Kidney (tissue), 14 donors: ENCODE data around the gene LATS2. TPM values are rescaled to one million over a fixed set of nuclear protein-coding genes. Genes with fewer than 3 reads are reported as not detected.

Experiments
- DNase-seq, 5 donors: peaks; one replicate each; pipeline ENCODE4 v3.0.0-alpha.2; 2013 to 2020
- FAIRE-seq: peaks from 2 replicates; lab custom pipeline; 2012; peaks lifted over from hg19 to GRCh38; lab: Jason Lieb, UNC
- H3K27ac ChIP-seq, 2 donors: one replicate each; pipeline ENCODE4 v1.7.0; 2013; ENCODE audit warnings: low read depth in 2 of 2, low read length in 2 of 2, inconsistent platforms in 1 of 2
- H3K27me3 ChIP-seq: one replicate; pipeline ENCODE4 v1.7.1; 2013; ENCODE audit warnings: low read length, inconsistent platforms; ENCODE audit not compliant: control insufficient read depth, insufficient read depth
- H3K36me3 ChIP-seq, 3 donors: one replicate each; pipeline versions ENCODE4 v1.7.0 to v1.7.1; 2013; ENCODE audit warnings: low read length in 3 of 3, control low read depth in 1 of 3, inconsistent platforms in 1 of 3; ENCODE audit not compliant: insufficient read depth in 3 of 3, control insufficient read depth in 2 of 3
- H3K4me1 ChIP-seq, 3 donors: one replicate each; pipeline versions ENCODE4 v1.7.0 to v1.7.1; 2013; ENCODE audit warnings: low read length in 3 of 3, inconsistent platforms in 1 of 3, low read depth in 1 of 3; ENCODE audit not compliant: control insufficient read depth in 2 of 3, insufficient read depth in 2 of 3
- H3K4me3 ChIP-seq, 3 donors: one replicate each; pipeline versions ENCODE4 v1.7.0 to v1.8.1; 2013; ENCODE audit warnings: low read length in 3 of 3, control low read depth in 1 of 3, inconsistent platforms in 1 of 3
- H3K9ac ChIP-seq, 3 donors: one replicate each; pipeline versions ENCODE4 v1.7.0 to v1.7.1; 2013; ENCODE audit warnings: low read length in 3 of 3, control low read depth in 1 of 3, inconsistent platforms in 1 of 3
- H3K9me3 ChIP-seq, 3 donors: one replicate each; pipeline versions ENCODE4 v1.7.0 to v1.7.1; 2013; ENCODE audit warnings: low read length in 3 of 3, control low read depth in 1 of 3, inconsistent platforms in 1 of 3; ENCODE audit not compliant: control insufficient read depth in 2 of 3, insufficient read depth in 1 of 3
- CTCF ChIP-seq: IDR thresholded peaks from 3 replicates; pipeline ENCODE4 v1.5.1; 2012; ENCODE audit warnings: mild to moderate bottlenecking, moderate library complexity, borderline replicate concordance; ENCODE audit not compliant: insufficient read depth; ENCODE audit errors: extremely low read depth
- intact Hi-C: fragments of 100-400 bp; cut with DNase I; formaldehyde crosslinking; loops from one replicate; pipeline ENCODE4 v1.11.1; 2022
- polyA plus RNA-seq: library from polyadenylated mRNA; stranded (reverse); fragments of 350-450 nt; fragmentation: Illumina TruSeq; extraction: RNeasy Lipid Tissue Mini Kit (QIAGEN cat#74804); gene quantifications from one replicate; pipeline ENCODE4 v1.2.3, GENCODE V29; 2014; ENCODE audit warnings: low read depth, low replicate concordance; ENCODE audit not compliant: insufficient read depth
- total RNA-seq: library from RNA; stranded (reverse); fragmentation: NEBNext Ultra II Directional; extraction: Animal tissue kit (Norgen Biotek cat#: 25700); gene quantifications from one replicate; pipeline ENCODE4 v1.2.1, GENCODE V29; 2021
- donor health status: control.
- donor health status: control.
- donor health status: control.
- donor health status: control.
- donor health status: control.
- donor health status: DM: yes; HTN: yes; CAD: no.
- donor health status: Normal renal cell carcinoma (clear cell type).

LATS2 gene
- total and polyA plus RNA-seq, 2 donors from 2014 or later = 5.5 to 26.3 TPM

GRCh38 chr13:21055511-21056045 lies 5.8 kb downstream of the LATS2 start:
- DNase-seq (peak in 1 of 5 donors; percentile 51), FAIRE-seq (no peak)
- H3K27me3 ChIP-seq = no peaks in the 10 kb centered on the region
- peaks cover 0 to 2% (median 0%) of the 10 kb centered on the region in 3 donors for H3K36me3 ChIP-seq
- TF ChIP-seq CTCF = no peak
- no peaks in the 10 kb centered on the region for H3K9me3 ChIP-seq
- no peak overlapping the region for H3K9ac ChIP-seq
- H3K27ac ChIP-seq = no peak overlapping the region
- intact Hi-C loops = no loop called here
- no peak overlapping the region for H3K4me3 ChIP-seq
- peaks cover 0 to 24% (median 17%) of the 10 kb centered on the region in 3 donors for H3K4me1 ChIP-seq

DNA sequence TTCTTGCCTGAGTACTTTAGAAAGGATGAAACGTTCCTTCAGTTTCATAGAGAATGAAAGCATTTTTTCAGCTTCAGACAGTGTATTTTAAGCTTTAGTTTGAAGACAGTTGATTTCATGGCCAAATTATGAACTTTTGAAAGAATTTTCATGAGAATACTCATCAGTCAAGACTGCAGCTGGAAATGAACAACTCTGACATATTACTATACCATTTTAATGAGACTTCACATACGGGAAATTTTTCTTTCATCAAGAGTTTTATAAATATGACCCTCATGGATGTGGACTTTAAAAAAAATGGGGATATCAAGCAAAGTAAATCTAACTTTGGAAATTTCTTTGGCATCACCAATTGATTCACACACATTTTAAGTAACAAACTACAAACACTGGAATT lies 6.4 kb downstream of the LATS2 start:
- H3K4me1 ChIP-seq = peaks cover 0 to 30% (median 21%) of the 10 kb centered on the region in 3 donors
- H3K9ac ChIP-seq = no peak overlapping the region
- H3K9me3 ChIP-seq = no peaks in the 10 kb centered on the region
- H3K27ac ChIP-seq = no peak overlapping the region
- TF ChIP-seq CTCF = no peak
- no peak overlapping the region for H3K4me3 ChIP-seq
- H3K36me3 ChIP-seq = peaks cover 0 to 2% (median 0%) of the 10 kb centered on the region in 3 donors
- intact Hi-C loops = no loop called here
- H3K27me3 ChIP-seq = no peaks in the 10 kb centered on the region
- DNase-seq (no peak), FAIRE-seq (no peak)

DNA sequence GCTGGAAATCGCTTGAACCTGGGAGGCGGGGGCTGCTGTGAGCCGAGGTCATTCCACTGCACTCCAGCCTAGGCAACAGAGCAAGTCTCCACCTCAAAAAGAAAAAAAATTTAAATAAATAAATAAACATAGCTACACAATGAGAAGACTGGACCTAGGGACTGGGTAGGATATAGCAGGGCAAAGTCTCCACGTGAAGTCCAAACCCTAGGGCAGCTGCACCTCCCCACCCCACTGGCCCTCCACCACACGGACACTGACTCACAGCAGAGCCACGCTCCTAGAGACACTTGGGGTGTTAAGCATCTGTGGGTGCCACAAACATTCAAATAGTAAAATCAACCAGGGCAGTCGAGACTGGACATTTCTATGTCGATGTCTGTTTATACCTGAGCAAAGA lies 7.1 kb downstream of the LATS2 start:
- Histone ChIP-seq H3K4me1 (peaks cover 0 to 30% (median 20%) of the 10 kb centered on the region in 3 donors), H3K9me3 (no peaks in the 10 kb centered on the region), H3K4me3 (no peak overlapping the region), H3K27me3 (no peaks in the 10 kb centered on the region), H3K9ac (no peak overlapping the region), H3K36me3 (peaks cover 0 to 2% (median 0%) of the 10 kb centered on the region in 3 donors), H3K27ac (no peak overlapping the region)
- peak in 1 of 5 donors; percentile 31 for DNase-seq
- intact Hi-C loops = no loop called here
- no peak for FAIRE-seq
- TF ChIP-seq CTCF = no peak
